H1 (cell line): ENCODE data around the gene LMTK2. TPM values are rescaled to one million over a fixed set of nuclear protein-coding genes. Genes with fewer than 3 reads are reported as not detected.

ENCODE experiments used
- CTCF ChIA-PET: fragments of 300-600 bp; sonication (Branson Sonifier 250); formaldehyde crosslinking; loops from one replicate; lab custom pipeline; 2021; ENCODE audit not compliant: partially characterized antibody; lab: Charles Lee
- POLR2A ChIA-PET: fragments of 300-600 bp; sonication (Branson Sonifier 250); formaldehyde crosslinking; loops from one replicate; lab custom pipeline; 2021; ENCODE audit warnings: inconsistent platforms; ENCODE audit not compliant: partially characterized antibody; lab: Charles Lee
- DNase-seq, 2 experiments: peaks; one replicate each; pipeline versions ENCODE4 v3.0.0 to v3.0.0-alpha.2; 2010 to 2022; ENCODE audit warnings: low spot score in 2 of 2, low read depth in 1 of 2, mixed read lengths in 1 of 2
- FAIRE-seq: peaks from 2 replicates; lab custom pipeline; 2011; peaks lifted over from hg19 to GRCh38; lab: Jason Lieb, UNC
- H2AFZ ChIP-seq: 2 replicates; pipeline ENCODE4 v1.8.1; 2012; ENCODE audit warnings: low read length, inconsistent platforms
- H2AK5ac ChIP-seq: 2 replicates; pipeline ENCODE4 v1.6.1; 2013; ENCODE audit warnings: low read depth, low read length
- H2BK120ac ChIP-seq: replicated peaks from 2 replicates; pipeline ENCODE3; 2013; ENCODE audit warnings: low read depth, low read length, inconsistent platforms
- H2BK12ac ChIP-seq: 2 replicates; pipeline ENCODE4 v1.6.1; 2013; ENCODE audit warnings: low read depth, low read length
- H2BK15ac ChIP-seq: 2 replicates; pipeline ENCODE4 v1.6.1; 2013; ENCODE audit warnings: low read length
- H2BK20ac ChIP-seq: 2 replicates; pipeline ENCODE4 v1.6.1; 2013; ENCODE audit warnings: low read length
- H2BK5ac ChIP-seq: 2 replicates; pipeline ENCODE4 v1.6.1; 2013; ENCODE audit warnings: low read depth, low read length
- H3K14ac ChIP-seq: 2 replicates; pipeline ENCODE4 v1.6.1; 2013; ENCODE audit warnings: inconsistent platforms; ENCODE audit not compliant: insufficient read length
- H3K18ac ChIP-seq: 2 replicates; pipeline ENCODE4 v1.6.1; 2013; ENCODE audit warnings: low read length; ENCODE audit errors: extremely low read depth
- H3K23ac ChIP-seq: 2 replicates; pipeline ENCODE4 v1.6.1; 2013; ENCODE audit warnings: inconsistent platforms; ENCODE audit not compliant: insufficient read length
- H3K23me2 ChIP-seq: 2 replicates; pipeline ENCODE4 v1.6.1; 2013; ENCODE audit warnings: low read depth, low read length
- H3K27ac ChIP-seq: 2 replicates; pipeline ENCODE4 v1.6.1; 2011; ENCODE audit warnings: low read depth, low read length, inconsistent platforms
- H3K27me3 ChIP-seq, 4 experiments: replicated peaks in 1 of 4; 1 replicate in 1 of 4; 2 replicates in 3 of 4; pipeline versions ENCODE4 v1.6.1 to v1.8.1; 2011 to 2013; ENCODE audit warnings: low read length in 3 of 4, mild to moderate bottlenecking in 3 of 4, inconsistent platforms in 2 of 4, mixed read lengths in 2 of 4, moderate library complexity in 1 of 4; ENCODE audit not compliant: control insufficient read depth in 3 of 4, insufficient read depth in 3 of 4; ENCODE audit errors: extremely low read depth in 1 of 4
- H3K36me3 ChIP-seq, 4 experiments: 2 replicates each; pipeline versions ENCODE4 v1.6.1 to v1.8.1; 2011 to 2013; ENCODE audit warnings: mild to moderate bottlenecking in 4 of 4, low read length in 3 of 4, moderate library complexity in 2 of 4, control low read depth in 1 of 4, inconsistent platforms in 1 of 4; ENCODE audit not compliant: insufficient read depth in 4 of 4, control insufficient read depth in 2 of 4
- H3K4ac ChIP-seq: replicated peaks from 2 replicates; pipeline ENCODE3; 2013; ENCODE audit warnings: low read length, low read depth, mixed read lengths, inconsistent platforms; ENCODE audit not compliant: insufficient read length
- H3K4me1 ChIP-seq, 4 experiments: replicated peaks in 1 of 4; 1 replicate in 1 of 4; 2 replicates in 3 of 4; pipeline versions ENCODE4 v1.6.1 to v1.8.1; 2011 to 2013; ENCODE audit warnings: low read length in 3 of 4, inconsistent platforms in 2 of 4, mixed read lengths in 1 of 4; ENCODE audit not compliant: insufficient read depth in 4 of 4, control insufficient read depth in 3 of 4
- H3K4me2 ChIP-seq, 2 experiments: 2 replicates each; pipeline versions ENCODE4 v1.6.1 to v1.8.1; 2011 to 2013; ENCODE audit warnings: low read depth in 2 of 2, low read length in 2 of 2, control low read depth in 1 of 2, inconsistent platforms in 1 of 2, mild to moderate bottlenecking in 1 of 2; ENCODE audit not compliant: insufficient read depth in 1 of 2
- H3K4me3 ChIP-seq, 4 experiments: fragments of 200-600, 300-600 bp in 1 of 4; sonication (generic), shearing (Covaris generic), sonication (Bioruptor Twin) in 1 of 4; 2 replicates each; pipeline versions ENCODE4 v1.5.1 to v1.8.1; 2011 to 2016; ENCODE audit warnings: low read length in 4 of 4, low read depth in 3 of 4, control low read depth in 2 of 4, inconsistent platforms in 2 of 4, mild to moderate bottlenecking in 2 of 4, mixed read lengths in 1 of 4, moderate library complexity in 1 of 4; ENCODE audit not compliant: insufficient read depth in 2 of 4; ENCODE audit errors: extremely low read depth in 1 of 4
- H3K56ac ChIP-seq: replicated peaks from 2 replicates; pipeline ENCODE3; 2013; ENCODE audit warnings: low read depth, mild to moderate bottlenecking, mixed read lengths, low read length, inconsistent platforms; ENCODE audit not compliant: insufficient read length
- H3K79me1 ChIP-seq: 2 replicates; pipeline ENCODE4 v1.6.1; 2013; ENCODE audit warnings: low read depth, low read length, control low read depth
- H3K79me2 ChIP-seq, 2 experiments: 2 replicates each; pipeline versions ENCODE4 v1.6.1 to v1.8.1; 2012 to 2013; ENCODE audit warnings: low read length in 2 of 2, mild to moderate bottlenecking in 2 of 2, inconsistent platforms in 1 of 2; ENCODE audit not compliant: insufficient read depth in 2 of 2, control insufficient read depth in 1 of 2
- H3K9ac ChIP-seq, 4 experiments: replicated peaks in 1 of 4; 1 replicate in 1 of 4; 2 replicates in 3 of 4; pipeline versions ENCODE4 v1.6.1 to v1.8.1; 2011 to 2013; ENCODE audit warnings: low read depth in 3 of 4, low read length in 3 of 4, control low read depth in 2 of 4, mild to moderate bottlenecking in 2 of 4, moderate library complexity in 2 of 4, inconsistent platforms in 1 of 4; ENCODE audit errors: extremely low read depth in 1 of 4
- H3K9me3 ChIP-seq, 2 experiments: 2 replicates each; pipeline versions ENCODE4 v1.6.1 to v1.8.1; 2012 to 2013; ENCODE audit warnings: mild to moderate bottlenecking in 2 of 2, moderate library complexity in 2 of 2, control low read depth in 1 of 2, inconsistent platforms in 1 of 2, low read depth in 1 of 2, low read length in 1 of 2, mixed read lengths in 1 of 2; ENCODE audit not compliant: insufficient read depth in 2 of 2
- H4K20me1 ChIP-seq, 2 experiments: replicated peaks in 1 of 2; 2 replicates each; pipeline versions ENCODE3 to v1.8.1; 2011 to 2013; ENCODE audit warnings: inconsistent platforms in 2 of 2, low read length in 2 of 2, mild to moderate bottlenecking in 1 of 2; ENCODE audit not compliant: insufficient read depth in 2 of 2, control insufficient read depth in 1 of 2
- H4K5ac ChIP-seq: 2 replicates; pipeline ENCODE4 v1.6.1; 2013; ENCODE audit warnings: low read length, low read depth, mixed read lengths, inconsistent platforms; ENCODE audit not compliant: insufficient read length
- H4K8ac ChIP-seq: 2 replicates; pipeline ENCODE4 v1.8.0; 2013; ENCODE audit warnings: mild to moderate bottlenecking, moderate library complexity, low read length, inconsistent platforms; ENCODE audit not compliant: insufficient read depth; ENCODE audit errors: extremely low read depth
- H4K91ac ChIP-seq: replicated peaks from 2 replicates; pipeline ENCODE3; 2013; ENCODE audit warnings: low read length, mixed read lengths, inconsistent platforms; ENCODE audit not compliant: insufficient read length
- CBX8 ChIP-seq: fragments of 300-800, 300-1000 bp; sonication (generic); IDR thresholded peaks from 2 replicates; pipeline ENCODE4 v1.7.1; 2016; ENCODE audit warnings: low read depth, low read length, borderline replicate concordance
- CTBP2 ChIP-seq: IDR thresholded peaks from 2 replicates; pipeline ENCODE4 v1.7.0; 2011; ENCODE audit warnings: borderline replicate concordance, mild to moderate bottlenecking, moderate library complexity, mixed read lengths, low read length; ENCODE audit not compliant: insufficient read depth, insufficient read length
- EZH2 ChIP-seq: fragments of 200-600 bp; sonication (generic); IDR thresholded peaks from 2 replicates; pipeline ENCODE4 v1.7.1; 2012; ENCODE audit warnings: low read depth, mild to moderate bottlenecking, moderate library complexity, low read length, inconsistent platforms; ENCODE audit not compliant: severe bottlenecking
- KDM4A ChIP-seq: IDR thresholded peaks from one replicate; pipeline ENCODE4 v1.7.1; 2012; ENCODE audit warnings: low read depth, mild to moderate bottlenecking, moderate library complexity, low read length, inconsistent platforms; ENCODE audit not compliant: severe bottlenecking
- POU5F1 ChIP-seq: IDR thresholded peaks from 2 replicates; pipeline ENCODE4 v1.6.1; 2011; ENCODE audit warnings: low read depth, mild to moderate bottlenecking, low read length, moderate library complexity
- RNF2 ChIP-seq: fragments of 200-900, 300-1000 bp; sonication (generic); IDR thresholded peaks from 2 replicates; pipeline ENCODE4 v1.7.1; 2016; ENCODE audit warnings: borderline replicate concordance, low read depth, mild to moderate bottlenecking, antibody characterized with exemption, low read length; ENCODE audit not compliant: poor library complexity, severe bottlenecking; ENCODE audit errors: missing control alignments
- SP4 ChIP-seq: IDR thresholded peaks from 2 replicates; pipeline ENCODE4 v1.6.1; 2012; ENCODE audit warnings: low read length, inconsistent platforms
- TAF1 ChIP-seq: IDR thresholded peaks from 2 replicates; pipeline ENCODE4 v1.6.1; 2011; ENCODE audit warnings: mild to moderate bottlenecking, low read depth, low read length
- WGBS, 2 experiments: shearing (Covaris generic) in 1 of 2; methylation state at CpG; one replicate each; pipeline versions ENCODE4 v1.1.6 to v1.1.7; 2013 to 2015; ENCODE audit warnings: low lambda C conversion rate in 2 of 2, mixed read lengths in 2 of 2, inconsistent platforms in 1 of 2, low coverage in 1 of 2, missing lambda C conversion rate in 1 of 2; ENCODE audit not compliant: insufficient replicate concordance in 2 of 2, insufficient coverage in 1 of 2, insufficient read length in 1 of 2; ENCODE audit errors: extremely low coverage in 1 of 2, missing lambda C conversion rate in 1 of 2; 5-methylcytosine and 5-hydroxymethylcytosine counted together
- polyA plus RNA-seq, 7 experiments: library from polyadenylated mRNA; depleted of rRNA in 3 of 7; stranded (reverse) in 5 of 7; unstranded in 2 of 7; fragments of >200 nt in 5 of 7; fragments of 200-250 nt in 2 of 7; gene quantifications; 1 replicate in 5 of 7; 2 replicates in 1 of 7; 4 replicates in 1 of 7; pipeline versions ENCODE4 v1.2.1 to v1.2.3, GENCODE V29; 2011 to 2013; ENCODE audit warnings: missing spikeins in 2 of 7, mixed read lengths in 2 of 7
- total RNA-seq: library from RNA; stranded (reverse); fragmentation: NEBNext Ultra II Directional; extraction: Animal tissue kit (Norgen Biotek cat#: 25700); gene quantifications from 2 replicates; pipeline ENCODE4 v1.2.1, GENCODE V29; 2021
- TF ChIP-seq, protein P1 (sequence below): IDR thresholded peaks from 2 replicates; pipeline ENCODE4 v1.6.1; 2011; ENCODE audit warnings: low read depth, mild to moderate bottlenecking, low read length; ENCODE audit not compliant: insufficient read depth

Gene LMTK2
- total and polyA plus RNA-seq, 2 of the 8 experiments (the other 6 are each of a cell fraction or from before 2014, with no cell fraction given), result 9.7 to 30.7 TPM

DNA sequence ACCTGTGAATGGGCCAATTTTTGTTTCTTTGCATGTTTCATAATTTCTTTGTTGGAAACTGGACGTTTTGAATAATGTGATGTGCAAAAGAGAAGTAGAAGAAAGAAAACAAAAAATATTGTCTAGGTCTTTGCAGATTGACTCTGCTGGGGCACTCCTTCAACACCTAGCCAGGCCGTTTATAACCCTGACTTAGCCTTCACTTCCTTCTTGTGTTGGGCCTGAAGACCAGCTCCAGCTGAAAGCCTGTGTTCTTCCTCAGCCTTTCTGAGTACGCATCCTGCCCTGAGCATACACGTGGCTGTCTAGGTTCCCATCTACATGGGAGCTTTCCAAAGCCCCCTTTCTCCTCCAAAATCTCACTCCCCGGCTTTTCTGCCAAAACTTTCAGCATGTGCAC, 41.9 kb downstream of the LMTK2 start:
- no peak overlapping the region for H2AK5ac ChIP-seq
- H3K14ac ChIP-seq, result no peak overlapping the region
- WGBS, 2 experiments, result 88% methylated on average over 5 of the region's 5 CpGs; no CpG with 5 or more reads in 1 of the 2 experiments

More for the DNA sequence above, 41.9 kb downstream of the LMTK2 start:
- H3K79me2 ChIP-seq, result 0 out of 4 replicates have a peak, but pooled peaks cover 0 to 2% of the 10 kb centered on the region in 2 experiments
- no peak overlapping the region for H3K4ac ChIP-seq
- H4K8ac ChIP-seq, result no peak overlapping the region
- H3K27ac ChIP-seq, result no peak overlapping the region
- H2AFZ ChIP-seq, result no peak overlapping the region
- no peak overlapping the region for H3K4me3 ChIP-seq
- H3K9me3 ChIP-seq, result no peaks in the 10 kb centered on the region
- CTCF ChIA-PET, result interaction anchor here (1.5 to 6.7 kb wide), 4 partner anchors 17 to 127 kb away, joined by 3 to 27 read pairs (median 5); no protein-coding TSS in a partner anchor
- peaks cover 0 to 3% of the 10 kb centered on the region in 2 experiments for H4K20me1 ChIP-seq
- H3K79me1 ChIP-seq, result peaks cover 6% of the 10 kb centered on the region
- no peak overlapping the region for H4K5ac ChIP-seq
- no peaks in the 10 kb centered on the region for H3K23me2 ChIP-seq
- no peak overlapping the region for H3K9ac ChIP-seq
- no peak overlapping the region for H3K4me2 ChIP-seq
- no peak overlapping the region for H2BK120ac ChIP-seq
- H4K91ac ChIP-seq, result no peak overlapping the region
- no peak overlapping the region for H2BK5ac ChIP-seq
- H3K23ac ChIP-seq, result no peak overlapping the region
- TF ChIP-seq, protein P1, sequence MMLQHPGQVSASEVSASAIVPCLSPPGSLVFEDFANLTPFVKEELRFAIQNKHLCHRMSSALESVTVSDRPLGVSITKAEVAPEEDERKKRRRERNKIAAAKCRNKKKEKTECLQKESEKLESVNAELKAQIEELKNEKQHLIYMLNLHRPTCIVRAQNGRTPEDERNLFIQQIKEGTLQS, result no peak
- no peak for TF ChIP-seq SP4
- no peak for TF ChIP-seq CBX8
- no peak for TF ChIP-seq CTBP2
- no peak for TF ChIP-seq POU5F1
- no peak for TF ChIP-seq RNF2
- no peak for TF ChIP-seq EZH2
- TF ChIP-seq TAF1, result no peak
- TF ChIP-seq KDM4A, result no peak
- TF ChIP-seq, all 59 proteins: peak for 0
- no peak overlapping the region for H2BK15ac ChIP-seq
- H2BK20ac ChIP-seq, result no peak overlapping the region
- H3K4me1 ChIP-seq, result no peaks in the 10 kb centered on the region; a peak in 2 of 7 replicates
- H3K36me3 ChIP-seq, result peaks cover 0 to 16% (median 9%) of the 10 kb centered on the region in 4 experiments; a peak in 3 of 8 replicates
- no peak for FAIRE-seq
- POLR2A ChIA-PET, result interaction anchor here (0.7 kb wide), 1 partner anchor 175 kb away, joined by 3 read pairs; no protein-coding TSS in a partner anchor
- DNase-seq, result no peak
- no peaks in the 10 kb centered on the region for H3K27me3 ChIP-seq
- no peak overlapping the region for H3K18ac ChIP-seq
- H3K56ac ChIP-seq, result no peak overlapping the region
- no peak overlapping the region for H2BK12ac ChIP-seq
